ENCODE data around the gene CDC7.
"Not testable (repeated sequence)": the region's sequence is repeated elsewhere in the genome, so short reads cannot be mapped to it uniquely, and the experiment has no call there.

CDC7 gene

GRCh38 chr1:91507328-91507727 lies 6.7 kb downstream of the CDC7 start:
- Histone ChIP-seq H3K4me3 (ENCODE audit: low read depth in 1 of 5, low read length in 5 of 5) (no peak overlapping the region), H3K27me3 (ENCODE audit: control insufficient read depth in 5 of 5, insufficient read depth in 4 of 5, low read length in 5 of 5) (no peaks in the 10 kb centered on the region), H3K27ac (ENCODE audit: low read depth, low read length) (no peak overlapping the region), H3K36me3 (ENCODE audit: control insufficient read depth in 5 of 5, insufficient read depth in 5 of 5, low read length in 5 of 5) (no peaks in the 10 kb centered on the region), H3K4me1 (ENCODE audit: control insufficient read depth in 5 of 5, insufficient read depth in 5 of 5, low read length in 5 of 5) (peaks cover 0 to 5% (median 0%) of the 10 kb centered on the region in 5 donors), H3K9ac (ENCODE audit: low read length in 5 of 5) (no peak overlapping the region), H3K9me3 (ENCODE audit: control insufficient read depth in 5 of 5, low read length in 5 of 5) (no peaks in the 10 kb centered on the region)

- Histone ChIP-seq H3K36me3 (ENCODE audit: control insufficient read depth in 5 of 5, insufficient read depth in 5 of 5, low read length in 5 of 5) (no peaks in the 10 kb centered on the region), H3K9ac (ENCODE audit: low read length in 5 of 5) (no peak overlapping the region), H3K27me3 (ENCODE audit: control insufficient read depth in 5 of 5, insufficient read depth in 4 of 5, low read length in 5 of 5) (no peaks in the 10 kb centered on the region), H3K27ac (ENCODE audit: low read depth, low read length) (no peak overlapping the region), H3K4me3 (ENCODE audit: low read depth in 1 of 5, low read length in 5 of 5) (no peak overlapping the region), H3K4me1 (ENCODE audit: control insufficient read depth in 5 of 5, insufficient read depth in 5 of 5, low read length in 5 of 5) (peaks cover 0 to 8% (median 0%) of the 10 kb centered on the region in 5 donors), H3K9me3 (ENCODE audit: control insufficient read depth in 5 of 5, low read length in 5 of 5) (no peaks in the 10 kb centered on the region)
Observed at GRCh38 chr1:91510754-91511153, 10.1 kb downstream of the CDC7 start.

GRCh38 chr1:91511386-91511785 lies 10.7 kb downstream of the CDC7 start:
- Histone ChIP-seq H3K9ac (ENCODE audit: low read length in 5 of 5) (no peak overlapping the region), H3K4me3 (ENCODE audit: low read depth in 1 of 5, low read length in 5 of 5) (no peak overlapping the region), H3K36me3 (ENCODE audit: control insufficient read depth in 5 of 5, insufficient read depth in 5 of 5, low read length in 5 of 5) (no peaks in the 10 kb centered on the region), H3K27me3 (ENCODE audit: control insufficient read depth in 5 of 5, insufficient read depth in 4 of 5, low read length in 5 of 5) (no peaks in the 10 kb centered on the region), H3K9me3 (ENCODE audit: control insufficient read depth in 5 of 5, low read length in 5 of 5) (no peaks in the 10 kb centered on the region), H3K27ac (ENCODE audit: low read depth, low read length) (no peak overlapping the region), H3K4me1 (ENCODE audit: control insufficient read depth in 5 of 5, insufficient read depth in 5 of 5, low read length in 5 of 5) (peaks cover 0 to 8% (median 0%) of the 10 kb centered on the region in 5 donors)

GRCh38 chr1:91513160-91513559 lies 12.5 kb downstream of the CDC7 start:
- H3K27ac ChIP-seq (ENCODE audit: low read depth, low read length), result no peak overlapping the region
- H3K36me3 ChIP-seq (ENCODE audit: control insufficient read depth in 5 of 5, insufficient read depth in 5 of 5, low read length in 5 of 5), result no peaks in the 10 kb centered on the region
- H3K9me3 ChIP-seq (ENCODE audit: control insufficient read depth in 5 of 5, low read length in 5 of 5), result no peaks in the 10 kb centered on the region
- peaks cover 0 to 8% (median 0%) of the 10 kb centered on the region in 5 donors for H3K4me1 ChIP-seq (ENCODE audit: control insufficient read depth in 5 of 5, insufficient read depth in 5 of 5, low read length in 5 of 5)
- H3K27me3 ChIP-seq (ENCODE audit: control insufficient read depth in 5 of 5, insufficient read depth in 4 of 5, low read length in 5 of 5), result no peaks in the 10 kb centered on the region
- no peak overlapping the region for H3K4me3 ChIP-seq (ENCODE audit: low read depth in 1 of 5, low read length in 5 of 5)
- no peak overlapping the region for H3K9ac ChIP-seq (ENCODE audit: low read length in 5 of 5)

GRCh38 chr1:91513706-91514105 lies 13.1 kb downstream of the CDC7 start:
- no peaks in the 10 kb centered on the region for H3K27me3 ChIP-seq (ENCODE audit: control insufficient read depth in 5 of 5, insufficient read depth in 4 of 5, low read length in 5 of 5)
- H3K36me3 ChIP-seq (ENCODE audit: control insufficient read depth in 5 of 5, insufficient read depth in 5 of 5, low read length in 5 of 5), result no peaks in the 10 kb centered on the region
- H3K27ac ChIP-seq (ENCODE audit: low read depth, low read length), result peak overlapping the region; percentile 47
- H3K9ac ChIP-seq (ENCODE audit: low read length in 5 of 5), result no peak overlapping the region
- no peaks in the 10 kb centered on the region for H3K9me3 ChIP-seq (ENCODE audit: control insufficient read depth in 5 of 5, low read length in 5 of 5)
- H3K4me3 ChIP-seq (ENCODE audit: low read depth in 1 of 5, low read length in 5 of 5), result no peak overlapping the region
- H3K4me1 ChIP-seq (ENCODE audit: control insufficient read depth in 5 of 5, insufficient read depth in 5 of 5, low read length in 5 of 5), result peaks cover 0 to 8% (median 0%) of the 10 kb centered on the region in 5 donors

- H3K9ac ChIP-seq (ENCODE audit: low read length in 5 of 5), result no peak overlapping the region
- H3K36me3 ChIP-seq (ENCODE audit: control insufficient read depth in 5 of 5, insufficient read depth in 5 of 5, low read length in 5 of 5), result no peaks in the 10 kb centered on the region
- H3K4me1 ChIP-seq (ENCODE audit: control insufficient read depth in 5 of 5, insufficient read depth in 5 of 5, low read length in 5 of 5), result peaks cover 0 to 8% (median 0%) of the 10 kb centered on the region in 5 donors
- H3K4me3 ChIP-seq (ENCODE audit: low read depth in 1 of 5, low read length in 5 of 5), result no peak overlapping the region
- no peak overlapping the region for H3K27ac ChIP-seq (ENCODE audit: low read depth, low read length)
- H3K9me3 ChIP-seq (ENCODE audit: control insufficient read depth in 5 of 5, low read length in 5 of 5), result no peaks in the 10 kb centered on the region
- H3K27me3 ChIP-seq (ENCODE audit: control insufficient read depth in 5 of 5, insufficient read depth in 4 of 5, low read length in 5 of 5), result no peaks in the 10 kb centered on the region
Observed at GRCh38 chr1:91515994-91516393, 15.3 kb downstream of the CDC7 start.

- not testable (repeated sequence) for H3K4me3 ChIP-seq (ENCODE audit: low read depth in 1 of 5, low read length in 5 of 5); H3K9me3 ChIP-seq (ENCODE audit: control insufficient read depth in 5 of 5, low read length in 5 of 5); H3K27me3 ChIP-seq (ENCODE audit: control insufficient read depth in 5 of 5, insufficient read depth in 4 of 5, low read length in 5 of 5); H3K36me3 ChIP-seq (ENCODE audit: control insufficient read depth in 5 of 5, insufficient read depth in 5 of 5, low read length in 5 of 5); H3K27ac ChIP-seq (ENCODE audit: low read depth, low read length); H3K4me1 ChIP-seq (ENCODE audit: control insufficient read depth in 5 of 5, insufficient read depth in 5 of 5, low read length in 5 of 5); H3K9ac ChIP-seq (ENCODE audit: low read length in 5 of 5)
Observed at GRCh38 chr1:91516605-91517004, 16.0 kb downstream of the CDC7 start.

GRCh38 chr1:91519167-91519566 lies 18.5 kb downstream of the CDC7 start:
- H3K4me1 ChIP-seq (ENCODE audit: control insufficient read depth in 5 of 5, insufficient read depth in 5 of 5, low read length in 5 of 5); H3K27me3 ChIP-seq (ENCODE audit: control insufficient read depth in 5 of 5, insufficient read depth in 4 of 5, low read length in 5 of 5); H3K4me3 ChIP-seq (ENCODE audit: low read depth in 1 of 5, low read length in 5 of 5); H3K9me3 ChIP-seq (ENCODE audit: control insufficient read depth in 5 of 5, low read length in 5 of 5); H3K36me3 ChIP-seq (ENCODE audit: control insufficient read depth in 5 of 5, insufficient read depth in 5 of 5, low read length in 5 of 5); H3K27ac ChIP-seq (ENCODE audit: low read depth, low read length); H3K9ac ChIP-seq (ENCODE audit: low read length in 5 of 5): not testable (repeated sequence)

- Histone ChIP-seq H3K27ac (ENCODE audit: low read depth, low read length) (no peak overlapping the region), H3K4me1 (ENCODE audit: control insufficient read depth in 5 of 5, insufficient read depth in 5 of 5, low read length in 5 of 5) (peaks cover 0 to under 1% (median 0%) of the 10 kb centered on the region in 5 donors), H3K9ac (ENCODE audit: low read length in 5 of 5) (no peak overlapping the region), H3K9me3 (ENCODE audit: control insufficient read depth in 5 of 5, low read length in 5 of 5) (no peaks in the 10 kb centered on the region), H3K36me3 (ENCODE audit: control insufficient read depth in 5 of 5, insufficient read depth in 5 of 5, low read length in 5 of 5) (no peaks in the 10 kb centered on the region), H3K4me3 (ENCODE audit: low read depth in 1 of 5, low read length in 5 of 5) (no peak overlapping the region), H3K27me3 (ENCODE audit: control insufficient read depth in 5 of 5, insufficient read depth in 4 of 5, low read length in 5 of 5) (no peaks in the 10 kb centered on the region)
Observed at GRCh38 chr1:91520942-91521507, 20.4 kb downstream of the CDC7 start.

- no peaks in the 10 kb centered on the region for H3K9me3 ChIP-seq (ENCODE audit: control insufficient read depth in 5 of 5, low read length in 5 of 5)
- no peak overlapping the region for H3K4me3 ChIP-seq (ENCODE audit: low read depth in 1 of 5, low read length in 5 of 5)
- H3K27me3 ChIP-seq (ENCODE audit: control insufficient read depth in 5 of 5, insufficient read depth in 4 of 5, low read length in 5 of 5), result no peaks in the 10 kb centered on the region
- H3K27ac ChIP-seq (ENCODE audit: low read depth, low read length), result no peak overlapping the region
- H3K4me1 ChIP-seq (ENCODE audit: control insufficient read depth in 5 of 5, insufficient read depth in 5 of 5, low read length in 5 of 5), result peaks cover 0 to 21% (median 12%) of the 10 kb centered on the region in 5 donors
- H3K9ac ChIP-seq (ENCODE audit: low read length in 5 of 5), result no peak overlapping the region
- no peaks in the 10 kb centered on the region for H3K36me3 ChIP-seq (ENCODE audit: control insufficient read depth in 5 of 5, insufficient read depth in 5 of 5, low read length in 5 of 5)
Observed at GRCh38 chr1:91523482-91523881, 22.8 kb downstream of the CDC7 start.

- Histone ChIP-seq H3K27ac (ENCODE audit: low read depth, low read length) (peak overlapping the region; percentile 45), H3K36me3 (ENCODE audit: control insufficient read depth in 5 of 5, insufficient read depth in 5 of 5, low read length in 5 of 5) (no peaks in the 10 kb centered on the region), H3K27me3 (ENCODE audit: control insufficient read depth in 5 of 5, insufficient read depth in 4 of 5, low read length in 5 of 5) (no peaks in the 10 kb centered on the region), H3K4me3 (ENCODE audit: low read depth in 1 of 5, low read length in 5 of 5) (no peak overlapping the region), H3K9me3 (ENCODE audit: control insufficient read depth in 5 of 5, low read length in 5 of 5) (no peaks in the 10 kb centered on the region), H3K9ac (ENCODE audit: low read length in 5 of 5) (no peak overlapping the region), H3K4me1 (ENCODE audit: control insufficient read depth in 5 of 5, insufficient read depth in 5 of 5, low read length in 5 of 5) (peaks cover 0 to 21% (median 12%) of the 10 kb centered on the region in 5 donors)
Observed at GRCh38 chr1:91526496-91526895, 25.8 kb downstream of the CDC7 start.
